BJ (cell line): ENCODE measurements around the gene ST7L. TPM values are rescaled to one million over a fixed set of nuclear protein-coding genes. Genes with fewer than 3 reads are reported as not detected.

Source experiments
- CTCF ChIA-PET: fragments of 350-600 bp; formaldehyde crosslinking; extraction: SDS; loops from one replicate; lab custom pipeline; 2021; ENCODE audit warnings: antibody characterized with exemption, inconsistent platforms; lab: Yijun Ruan, JAX
- POLR2A ChIA-PET: fragments of 300-600 bp; sonication (Branson Sonifier 250); formaldehyde crosslinking; extraction: SDS; loops from one replicate; lab custom pipeline; 2021; ENCODE audit warnings: antibody characterized with exemption; lab: Charles Lee
- DNase-seq: peaks from one replicate; pipeline ENCODE4 v3.0.0-alpha.2; 2011; ENCODE audit warnings: low read depth
- H3K27me3 ChIP-seq: 2 replicates; pipeline ENCODE4 v1.6.0; 2011; ENCODE audit warnings: low read length; ENCODE audit not compliant: control insufficient read depth, insufficient read depth
- H3K36me3 ChIP-seq: 2 replicates; pipeline ENCODE4 v1.5.1; 2011; ENCODE audit warnings: low read length; ENCODE audit not compliant: control insufficient read depth, insufficient read depth
- H3K4me3 ChIP-seq: 2 replicates; pipeline ENCODE4 v1.5.1; 2011; ENCODE audit warnings: low read depth, mild to moderate bottlenecking, control low read depth, low read length
- CTCF ChIP-seq: IDR thresholded peaks from 2 replicates; pipeline ENCODE4 v1.5.1; 2011; ENCODE audit warnings: low read depth, mild to moderate bottlenecking, control low read depth, inconsistent platforms, low read length, moderate library complexity; ENCODE audit not compliant: insufficient read depth
- polyA plus RNA-seq: library from polyadenylated mRNA; depleted of rRNA; stranded (reverse); fragments of >200 nt; gene quantifications from 2 replicates; pipeline ENCODE4 v1.2.3, GENCODE V29; 2011

ST7L gene
- polyA plus RNA-seq, 1 experiment, result 7.2 TPM

DNA sequence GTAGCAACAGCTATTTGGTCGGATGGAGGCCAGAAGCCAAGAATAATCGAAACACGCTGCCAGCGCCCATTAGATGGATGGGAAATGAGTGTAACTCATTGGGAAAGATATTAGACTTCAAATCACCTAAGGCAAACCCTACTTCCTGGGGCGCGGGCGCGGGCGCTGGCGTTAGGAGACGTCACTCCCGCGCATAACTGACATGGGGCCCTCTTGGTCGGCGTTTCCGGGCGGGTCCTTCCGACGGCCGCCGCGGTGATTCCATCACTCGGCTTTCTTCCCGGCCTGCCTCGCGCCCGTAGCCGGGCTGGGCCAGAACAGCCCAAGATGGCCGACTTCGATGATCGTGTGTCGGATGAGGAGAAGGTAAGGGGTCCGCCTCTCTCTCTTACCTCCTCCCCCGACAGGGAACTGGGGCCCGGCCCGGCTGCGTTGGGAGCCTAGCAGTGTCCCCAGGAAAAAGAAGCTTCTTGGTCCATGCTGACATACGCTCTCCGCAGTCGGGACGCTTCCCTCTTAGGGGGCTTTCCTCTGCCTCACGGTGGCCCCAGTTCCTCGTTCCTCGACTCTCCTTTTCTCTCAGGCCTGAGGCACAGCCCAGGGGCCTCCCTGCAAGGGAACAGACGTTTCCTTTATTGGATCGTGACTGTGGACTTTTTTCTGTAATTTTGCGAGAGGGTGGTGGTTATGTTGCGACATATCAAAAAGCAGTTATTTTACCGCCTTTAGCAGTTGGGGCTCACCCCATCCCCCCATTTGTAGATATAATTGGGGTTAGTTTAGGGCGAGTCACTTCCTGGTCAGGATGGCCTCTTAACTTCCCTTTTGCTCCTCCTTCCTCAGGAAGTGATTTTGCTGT lies 806 bp upstream of the ST7L start, which contains the start of gene CAPZA1:
TSS of gene CAPZA1 (plus strand) at position 315 of the 859 bp plus-strand sequence. CDS start at position 328, 13 bp downstream.
- no peak for TF ChIP-seq CTCF
- Histone ChIP-seq H3K27me3 (no peaks in the 10 kb centered on the region), H3K4me3 (peak within 1 kb of the TSS; percentile 89), H3K36me3 (no peaks in the 10 kb centered on the region; the same call in 1 of the 2 replicates)
- ChIA-PET POLR2A (interaction anchor here (1.0 kb wide), 1 partner anchor 118 kb away, joined by 4 read pairs; no protein-coding TSS in a partner anchor), CTCF (interaction anchor here (0.7 to 4.0 kb wide), 11 partner anchors 10 to 229 kb away, joined by 3 to 23 read pairs (median 3); partner anchors contain the start of gene RHOC)
- peak; percentile 58 for DNase-seq

- POLR2A ChIA-PET, result interaction anchor here (0.7 to 1.0 kb wide), 2 partner anchors 116 to 130 kb away, joined by 4 to 7 read pairs; no protein-coding TSS in a partner anchor
- CTCF ChIA-PET, result interaction anchor here (0.6 to 4.0 kb wide), 11 partner anchors 20 to 228 kb away, joined by 3 to 23 read pairs (median 3); partner anchors contain the start of genes PPM1J and RHOC
- TF ChIP-seq CTCF, result no peak
- Histone ChIP-seq H3K27me3 (no peaks in the 10 kb centered on the region), H3K4me3 (peak overlapping the region; percentile 89), H3K36me3 (peaks cover 2% of the 10 kb centered on the region; the same call in 1 of the 2 replicates)
- DNase-seq, result no peak
Observed at GRCh38 chr1:112618114-112618720, 724 bp downstream of the ST7L start.

GRCh38 chr1:112614460-112615065 lies 4.4 kb downstream of the ST7L start:
- no peak for DNase-seq
- ChIA-PET CTCF (interaction anchor here (0.6 to 4.4 kb wide), 20 partner anchors 8 to 224 kb away, joined by 3 to 56 read pairs (median 4); no protein-coding TSS in a partner anchor), POLR2A (no interaction called here)
- peak; percentile 73 for TF ChIP-seq CTCF
- Histone ChIP-seq H3K27me3 (no peaks in the 10 kb centered on the region), H3K4me3 (no peak overlapping the region), H3K36me3 (peaks cover 9% of the 10 kb centered on the region; the same call in 1 of the 2 replicates)

- TF ChIP-seq CTCF, result no peak
- ChIA-PET POLR2A (no interaction called here), CTCF (interaction anchor here (1.0 to 1.9 kb wide), 3 partner anchors 8 to 104 kb away, joined by 4 to 8 read pairs (median 7); no protein-coding TSS in a partner anchor)
- Histone ChIP-seq H3K36me3 (peaks cover 12% of the 10 kb centered on the region), H3K4me3 (no peak overlapping the region), H3K27me3 (no peaks in the 10 kb centered on the region)
- no peak for DNase-seq
Observed at GRCh38 chr1:112605633-112606327, 13.2 kb downstream of the ST7L start.
